Colonic mucosa (tissue), 4 donors: ENCODE measurements around the gene TMEM150B. TPM values are rescaled to one million over a fixed set of nuclear protein-coding genes. Genes with fewer than 3 reads are reported as not detected.

Experiments used
- DNase-seq: peaks from one replicate; pipeline ENCODE4 v3.0.0-alpha.2; 2020
- H3K27ac ChIP-seq: fragments of 200-600 bp; one replicate; pipeline ENCODE4 v1.8.0; 2021
- H3K27me3 ChIP-seq: fragments of 200-600 bp; one replicate; pipeline ENCODE4 v1.8.0; 2021
- H3K36me3 ChIP-seq: fragments of 200-600 bp; one replicate; pipeline ENCODE4 v1.8.0; 2021
- H3K4me1 ChIP-seq: fragments of 200-600 bp; one replicate; pipeline ENCODE4 v1.8.0; 2021; ENCODE audit warnings: mild to moderate bottlenecking
- H3K4me3 ChIP-seq: fragments of 200-600 bp; one replicate; pipeline ENCODE4 v1.8.0; 2021
- H3K9ac ChIP-seq, 2 donors: one replicate each; pipeline ENCODE4 v1.7.0; 2013; ENCODE audit warnings: control low read depth in 2 of 2, low read depth in 2 of 2, low read length in 2 of 2
- H3K9me3 ChIP-seq: fragments of 200-600 bp; one replicate; pipeline ENCODE4 v1.8.0; 2021
- intact Hi-C: fragments of 100-400 bp; cut with DNase I; formaldehyde crosslinking; loops from one replicate; pipeline ENCODE4 v1.14.1; 2022
- total RNA-seq, 2 donors: library from RNA; stranded (reverse); fragmentation: NEBNext Ultra II Directional in 1 of 2; extraction: Animal tissue kit (Norgen Biotek cat#: 25700) in 1 of 2; gene quantifications; one replicate each; pipeline ENCODE4 v1.2.1, GENCODE V29; 2021
- TF ChIP-seq, protein P1 (sequence below): fragments of 200-600 bp; IDR thresholded peaks from one replicate; pipeline ENCODE4 v1.8.0; 2022; ENCODE audit warnings: antibody characterized with exemption, mild to moderate bottlenecking
- donor health status: healthy.
- donor health status: DM: no; HTN: no; CAD: no.
- donor health status: DM: no; HTN: no; CAD: no.

TMEM150B gene, protein sequence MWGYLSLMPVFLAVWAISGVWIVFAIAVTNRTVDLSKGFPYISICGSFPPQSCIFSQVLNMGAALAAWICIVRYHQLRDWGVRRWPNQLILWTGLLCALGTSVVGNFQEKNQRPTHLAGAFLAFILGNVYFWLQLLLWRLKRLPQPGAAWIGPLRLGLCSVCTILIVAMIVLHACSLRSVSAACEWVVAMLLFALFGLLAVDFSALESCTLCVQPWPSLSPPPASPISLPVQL
- total RNA-seq: 10 to 100 TPM in 1 of 2 donors, 1 to 10 TPM in 1; 9.7 to 47.2 TPM

DNA sequence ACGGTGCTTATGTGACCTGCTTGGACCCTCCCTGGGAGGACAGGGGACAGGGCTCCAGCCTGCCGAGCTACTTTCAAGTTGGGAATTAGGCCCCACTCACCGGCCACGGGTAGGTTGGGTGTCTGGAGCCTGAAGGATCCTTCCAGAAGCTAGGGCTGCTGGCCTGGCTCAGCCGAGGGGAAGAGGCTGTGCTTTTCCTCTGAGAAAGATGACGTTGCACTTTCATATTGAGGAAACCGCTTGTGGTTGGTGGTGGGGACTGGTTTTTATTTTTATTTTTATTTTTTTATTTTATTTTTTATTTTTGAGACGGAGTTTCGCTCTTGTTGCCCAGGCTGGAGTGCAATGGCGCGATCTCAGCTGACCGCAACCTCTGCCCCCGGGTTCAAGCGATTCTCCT lies at the start of gene TMEM150B:
TSS of gene TMEM150B (minus strand) at position 170 of the 400 bp plus-strand sequence. CDS start 4,305 bp downstream, outside the sequence.
- Histone ChIP-seq H3K9ac (no peak within 1 kb of the TSS), H3K4me3 (no peak within 1 kb of the TSS), H3K36me3 (no peaks in the 10 kb centered on the region), H3K9me3 (no peaks in the 10 kb centered on the region), H3K4me1 (no peaks in the 10 kb centered on the region), H3K27ac (no peak within 1 kb of the TSS), H3K27me3 (no peaks in the 10 kb centered on the region)
- intact Hi-C loops: no loop called here
- DNase-seq: no peak
- TF ChIP-seq, protein P1, sequence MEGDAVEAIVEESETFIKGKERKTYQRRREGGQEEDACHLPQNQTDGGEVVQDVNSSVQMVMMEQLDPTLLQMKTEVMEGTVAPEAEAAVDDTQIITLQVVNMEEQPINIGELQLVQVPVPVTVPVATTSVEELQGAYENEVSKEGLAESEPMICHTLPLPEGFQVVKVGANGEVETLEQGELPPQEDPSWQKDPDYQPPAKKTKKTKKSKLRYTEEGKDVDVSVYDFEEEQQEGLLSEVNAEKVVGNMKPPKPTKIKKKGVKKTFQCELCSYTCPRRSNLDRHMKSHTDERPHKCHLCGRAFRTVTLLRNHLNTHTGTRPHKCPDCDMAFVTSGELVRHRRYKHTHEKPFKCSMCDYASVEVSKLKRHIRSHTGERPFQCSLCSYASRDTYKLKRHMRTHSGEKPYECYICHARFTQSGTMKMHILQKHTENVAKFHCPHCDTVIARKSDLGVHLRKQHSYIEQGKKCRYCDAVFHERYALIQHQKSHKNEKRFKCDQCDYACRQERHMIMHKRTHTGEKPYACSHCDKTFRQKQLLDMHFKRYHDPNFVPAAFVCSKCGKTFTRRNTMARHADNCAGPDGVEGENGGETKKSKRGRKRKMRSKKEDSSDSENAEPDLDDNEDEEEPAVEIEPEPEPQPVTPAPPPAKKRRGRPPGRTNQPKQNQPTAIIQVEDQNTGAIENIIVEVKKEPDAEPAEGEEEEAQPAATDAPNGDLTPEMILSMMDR: no peak

DNA sequence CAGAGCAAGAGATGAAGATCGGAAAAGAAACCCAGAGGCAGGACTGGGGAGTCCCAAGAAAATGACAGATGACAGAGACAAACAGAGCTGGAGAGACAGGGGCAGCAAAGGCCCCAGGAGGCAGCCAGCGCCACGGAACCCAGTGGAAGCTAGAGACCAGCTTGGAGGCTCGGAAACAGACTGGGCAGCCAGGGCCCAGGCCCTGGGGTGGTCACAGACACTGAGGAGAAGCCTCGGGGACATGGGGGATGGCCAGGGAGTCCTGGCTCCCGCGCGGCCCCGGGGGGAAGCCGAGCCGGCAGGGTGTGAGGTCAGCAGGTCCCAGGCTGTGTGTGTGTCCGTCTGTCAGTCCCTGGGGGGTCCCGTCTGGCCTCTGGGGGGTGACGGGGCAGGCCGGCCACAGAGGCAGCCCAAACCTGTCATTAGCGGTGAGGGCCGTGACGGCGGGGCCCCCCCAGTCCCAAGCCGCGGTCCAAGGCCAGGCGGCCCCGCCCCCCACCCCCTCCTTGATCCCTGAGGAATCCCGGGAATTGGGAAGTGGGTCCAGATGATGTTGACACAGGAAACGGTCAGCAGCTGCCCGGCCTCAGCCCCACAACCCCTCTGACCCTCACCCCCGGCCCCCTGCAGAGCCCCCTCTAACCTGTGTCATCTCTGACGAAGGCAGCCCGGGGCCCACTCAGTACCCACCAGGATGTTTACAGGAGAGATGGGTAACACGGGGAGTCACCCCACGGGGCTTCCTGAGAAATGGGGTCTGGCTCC lies 49.0 kb upstream of the TMEM150B start:
- H3K9me3 ChIP-seq: no peaks in the 10 kb centered on the region
- H3K27me3 ChIP-seq: peaks cover 41% of the 10 kb centered on the region
- no peak overlapping the region for H3K27ac ChIP-seq
- TF ChIP-seq, protein P1: no peak
- peaks cover 1% of the 10 kb centered on the region for H3K4me1 ChIP-seq
- no peak overlapping the region for H3K4me3 ChIP-seq
- no peak for DNase-seq
- no peaks in the 10 kb centered on the region for H3K36me3 ChIP-seq
- no peak overlapping the region for H3K9ac ChIP-seq
- intact Hi-C loops: no loop called here

DNA sequence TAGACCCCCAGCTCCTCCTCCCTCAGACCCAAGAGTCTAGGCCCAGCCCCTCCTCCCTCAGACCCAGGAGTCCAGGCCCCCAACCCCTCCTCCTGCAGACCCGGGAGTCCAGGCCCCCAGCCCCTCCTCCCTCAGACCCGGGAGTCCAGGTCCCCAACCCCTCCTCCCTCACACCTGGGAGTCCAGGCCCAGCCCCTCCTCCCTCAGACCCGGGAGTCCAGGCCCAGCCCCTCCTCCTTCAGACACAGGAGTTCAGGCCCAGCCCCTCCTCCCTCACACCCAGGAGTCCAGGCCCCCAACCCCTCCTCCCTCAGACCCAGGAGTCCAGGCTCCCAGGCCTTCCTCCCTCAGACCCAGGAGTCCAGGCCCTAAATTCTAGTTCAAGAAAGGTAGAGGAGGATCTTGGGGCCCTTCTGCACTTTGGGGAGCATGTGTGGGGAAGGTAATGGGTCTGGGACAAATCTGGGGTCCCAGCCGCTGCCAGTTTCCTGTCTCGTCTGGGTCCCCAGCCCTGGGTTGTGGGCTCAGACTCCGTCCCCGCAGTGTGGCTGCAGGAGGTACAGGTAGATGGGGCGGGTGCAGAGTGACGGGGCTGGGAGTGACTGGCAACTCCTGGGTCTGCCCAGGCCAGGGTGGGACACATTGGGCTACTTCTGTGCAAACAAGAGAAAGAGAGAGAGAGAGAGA lies 48.3 kb upstream of the TMEM150B start:
- no peak overlapping the region for H3K9ac ChIP-seq
- H3K4me1 ChIP-seq: peaks cover 4% of the 10 kb centered on the region
- intact Hi-C loops: no loop called here
- H3K27ac ChIP-seq: no peak overlapping the region
- peaks cover 48% of the 10 kb centered on the region for H3K27me3 ChIP-seq
- no peak for DNase-seq
- no peaks in the 10 kb centered on the region for H3K9me3 ChIP-seq
- no peaks in the 10 kb centered on the region for H3K36me3 ChIP-seq
- no peak overlapping the region for H3K4me3 ChIP-seq
- TF ChIP-seq, protein P1: no peak

DNA sequence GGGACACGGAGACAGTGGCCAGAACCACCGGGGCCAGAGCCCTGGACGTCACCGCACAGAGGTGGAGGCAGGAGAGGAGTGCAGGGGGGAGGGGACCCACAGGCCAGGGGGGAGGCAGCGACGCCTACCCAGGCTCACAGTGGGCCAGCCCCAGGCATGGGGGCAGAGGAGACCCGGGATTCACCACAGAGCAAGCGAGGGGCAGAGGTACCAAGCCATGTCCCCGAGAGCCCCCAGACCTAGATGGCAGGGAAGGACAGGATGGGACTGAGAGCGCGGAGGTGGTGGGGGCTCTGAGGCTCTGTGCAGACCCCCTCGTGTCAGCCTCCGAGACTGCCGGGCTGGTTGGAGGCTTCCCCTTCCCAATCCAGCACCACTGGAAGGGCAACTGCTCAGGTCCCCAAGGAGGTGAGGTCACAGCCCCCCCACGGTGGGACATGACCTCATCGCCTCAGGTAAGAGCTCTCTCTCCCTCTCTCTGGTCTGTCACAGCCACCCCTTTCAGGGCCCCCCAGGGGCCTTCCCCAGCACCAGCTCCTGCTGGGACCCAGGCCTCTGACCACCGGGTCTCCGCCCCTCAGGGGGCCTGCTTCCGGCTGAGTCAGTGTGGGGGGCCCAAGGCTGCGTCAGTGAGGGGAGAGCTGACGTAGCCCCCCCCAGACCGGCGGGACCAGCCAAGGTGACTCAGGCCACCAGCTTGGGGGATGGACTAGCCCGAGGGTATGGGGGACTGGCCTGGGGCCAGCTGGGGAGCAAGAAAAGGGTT lies 47.4 kb upstream of the TMEM150B start:
- peaks cover 4% of the 10 kb centered on the region for H3K4me1 ChIP-seq
- H3K27me3 ChIP-seq: peaks cover 53% of the 10 kb centered on the region
- no peaks in the 10 kb centered on the region for H3K36me3 ChIP-seq
- H3K9ac ChIP-seq: no peak overlapping the region
- no peak for DNase-seq
- intact Hi-C loops: no loop called here
- no peak overlapping the region for H3K4me3 ChIP-seq
- no peak overlapping the region for H3K27ac ChIP-seq
- TF ChIP-seq, protein P1: no peak
- H3K9me3 ChIP-seq: no peaks in the 10 kb centered on the region
